ENCODE results near the gene RBM27.
"Not testable (repeated sequence)": the region's sequence is repeated elsewhere in the genome, so short reads cannot be mapped to it uniquely, and the experiment has no call there.

RBM27 gene

GRCh38 chr5:146206257-146206656 lies 2.9 kb downstream of the RBM27 start:
- no peak for DNase-seq

GRCh38 chr5:146208916-146209522 lies 5.6 kb downstream of the RBM27 start:
- no peak for DNase-seq

GRCh38 chr5:146209714-146210113 lies 6.3 kb downstream of the RBM27 start:
- no peak for DNase-seq

GRCh38 chr5:146210810-146211209 lies 7.4 kb downstream of the RBM27 start:
- not testable (repeated sequence) for DNase-seq

GRCh38 chr5:146213210-146213826 lies 9.9 kb downstream of the RBM27 start:
- DNase-seq, result no peak

- DNase-seq, result not testable (repeated sequence)
Measured at GRCh38 chr5:146214881-146215280, 11.5 kb downstream of the RBM27 start.

- DNase-seq, result no peak
Measured at GRCh38 chr5:146218168-146218567, 14.8 kb downstream of the RBM27 start.

- DNase-seq, result no peak
Measured at GRCh38 chr5:146219243-146219642, 15.8 kb downstream of the RBM27 start.

GRCh38 chr5:146221234-146221633 lies 17.8 kb downstream of the RBM27 start:
- DNase-seq, result no peak

- no peak for DNase-seq
Measured at GRCh38 chr5:146222005-146222404, 18.6 kb downstream of the RBM27 start.

GRCh38 chr5:146223179-146223578 lies 19.8 kb downstream of the RBM27 start:
- DNase-seq, result no peak

GRCh38 chr5:146229222-146229621 lies 25.8 kb downstream of the RBM27 start:
- DNase-seq, result no peak

- DNase-seq, result no peak
Measured at GRCh38 chr5:146232223-146232622, 28.8 kb downstream of the RBM27 start.

GRCh38 chr5:146233441-146233840 lies 30.0 kb downstream of the RBM27 start:
- DNase-seq, result no peak

GRCh38 chr5:146238973-146239372 lies 35.6 kb downstream of the RBM27 start:
- no peak for DNase-seq

GRCh38 chr5:146240951-146241350 lies 37.5 kb downstream of the RBM27 start:
- no peak for DNase-seq

GRCh38 chr5:146243247-146243646 lies 39.8 kb downstream of the RBM27 start:
- no peak for DNase-seq

- DNase-seq, result no peak
Measured at GRCh38 chr5:146248561-146248960, 45.2 kb downstream of the RBM27 start.

GRCh38 chr5:146249801-146250200 lies 46.4 kb downstream of the RBM27 start:
- no peak for DNase-seq

Data from CD4-positive, alpha-beta T cell treated with Interleukin-21 for 1 hour (primary cell).